ENCODE results near the gene LILRA2. TPM values are rescaled to one million over a fixed set of nuclear protein-coding genes. Genes with fewer than 3 reads are reported as not detected.
"Not testable (repeated sequence)": the region's sequence is repeated elsewhere in the genome, so short reads cannot be mapped to it uniquely, and the experiment has no call there.

Gene LILRA2
- total and polyA plus RNA-seq, 3 donors from 2014 or later = 0.47 to 2.6 (median 0.87) TPM

DNA sequence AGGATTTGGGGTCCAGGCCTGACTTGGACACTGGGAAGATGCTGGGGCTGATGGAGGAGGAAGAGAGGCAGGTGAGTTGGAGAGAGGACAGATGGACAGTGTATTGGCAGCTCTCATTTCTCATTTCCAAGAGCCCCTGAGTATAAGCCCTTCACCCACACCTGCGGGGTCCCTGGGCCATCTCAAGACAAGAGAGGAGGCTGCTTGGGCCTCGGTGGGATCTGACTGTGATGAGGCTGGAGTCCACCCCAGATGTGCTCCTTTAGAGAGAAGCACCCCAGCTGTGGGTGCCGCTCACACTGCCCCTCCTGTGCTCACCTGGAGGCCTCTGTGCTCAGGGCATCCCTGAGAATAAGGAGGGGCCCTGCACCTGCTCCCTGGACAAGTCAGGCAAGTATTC is 3.7 kb downstream of the LILRA2 start:
- 79 to 81% methylated on average over 3 of the region's 3 CpGs for WGBS, 2 donors
- no peak overlapping the region for H3K27ac ChIP-seq
- no peaks in the 10 kb centered on the region for H3K36me3 ChIP-seq (ENCODE audit: low read depth, missing control alignments)
- no peaks in the 10 kb centered on the region for H3K27me3 ChIP-seq
- no peaks in the 10 kb centered on the region for H3K9me3 ChIP-seq
- intact Hi-C loops (cut with DNase I; ENCODE audit: low total_unique reads) = no loop called here
- TF ChIP-seq POLR2A (IDR thresholded peaks at IDR 0.05) = no peak
- TF ChIP-seq, protein P1, sequence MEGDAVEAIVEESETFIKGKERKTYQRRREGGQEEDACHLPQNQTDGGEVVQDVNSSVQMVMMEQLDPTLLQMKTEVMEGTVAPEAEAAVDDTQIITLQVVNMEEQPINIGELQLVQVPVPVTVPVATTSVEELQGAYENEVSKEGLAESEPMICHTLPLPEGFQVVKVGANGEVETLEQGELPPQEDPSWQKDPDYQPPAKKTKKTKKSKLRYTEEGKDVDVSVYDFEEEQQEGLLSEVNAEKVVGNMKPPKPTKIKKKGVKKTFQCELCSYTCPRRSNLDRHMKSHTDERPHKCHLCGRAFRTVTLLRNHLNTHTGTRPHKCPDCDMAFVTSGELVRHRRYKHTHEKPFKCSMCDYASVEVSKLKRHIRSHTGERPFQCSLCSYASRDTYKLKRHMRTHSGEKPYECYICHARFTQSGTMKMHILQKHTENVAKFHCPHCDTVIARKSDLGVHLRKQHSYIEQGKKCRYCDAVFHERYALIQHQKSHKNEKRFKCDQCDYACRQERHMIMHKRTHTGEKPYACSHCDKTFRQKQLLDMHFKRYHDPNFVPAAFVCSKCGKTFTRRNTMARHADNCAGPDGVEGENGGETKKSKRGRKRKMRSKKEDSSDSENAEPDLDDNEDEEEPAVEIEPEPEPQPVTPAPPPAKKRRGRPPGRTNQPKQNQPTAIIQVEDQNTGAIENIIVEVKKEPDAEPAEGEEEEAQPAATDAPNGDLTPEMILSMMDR (IDR thresholded peaks at IDR 0.05) = no peak
- DNase-seq = no peak
- no peak overlapping the region for H3K4me3 ChIP-seq
- no peaks in the 10 kb centered on the region for H3K4me1 ChIP-seq

DNA sequence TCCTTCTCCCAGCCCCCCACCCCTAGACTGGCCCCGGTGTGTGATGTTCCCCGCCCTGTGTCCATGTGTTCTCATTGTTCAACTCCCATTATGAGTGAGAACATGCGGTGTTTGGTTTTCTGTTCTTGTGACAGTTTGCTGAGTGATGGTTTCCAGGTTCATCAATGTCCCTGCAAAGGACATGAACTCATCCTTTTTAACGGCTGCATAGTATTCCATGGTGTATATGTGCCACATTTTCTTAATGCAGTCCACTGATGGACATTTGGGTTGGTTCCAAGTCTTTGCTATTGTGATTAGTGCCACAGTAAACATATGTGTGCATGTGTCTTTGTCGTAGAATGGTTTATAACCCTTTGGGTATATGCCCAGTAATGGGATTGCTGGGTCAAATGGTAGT is 4.7 kb downstream of the LILRA2 start:
- H3K27ac ChIP-seq; DNase-seq; H3K4me3 ChIP-seq; H3K36me3 ChIP-seq (ENCODE audit: low read depth, missing control alignments); intact Hi-C loops (cut with DNase I; ENCODE audit: low total_unique reads); H3K4me1 ChIP-seq; H3K9me3 ChIP-seq; H3K27me3 ChIP-seq: not testable (repeated sequence)
- 91% methylated on average over 5 of the region's 5 CpGs for WGBS, 2 donors

DNA sequence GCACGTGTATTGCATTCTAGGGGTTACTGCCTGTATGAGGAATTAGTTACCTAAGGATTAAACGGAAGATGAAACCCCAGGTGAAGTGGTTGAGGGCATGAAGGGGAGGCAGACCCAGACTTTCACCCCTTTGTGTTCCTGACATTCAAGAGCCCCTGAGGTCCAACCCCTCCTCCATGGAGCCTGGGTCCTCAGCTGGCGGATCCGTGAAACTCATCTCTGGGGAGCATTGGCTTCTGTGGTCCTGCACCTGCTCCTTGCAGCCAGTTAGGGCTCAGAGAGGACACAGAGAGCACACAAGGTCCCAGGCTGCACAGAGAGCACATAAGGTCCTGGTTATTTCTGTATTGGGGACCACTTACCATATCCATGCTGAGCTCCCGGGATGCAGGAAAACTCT is 12.8 kb downstream of the LILRA2 start:
- no peak overlapping the region for H3K4me3 ChIP-seq
- intact Hi-C loops (cut with DNase I; ENCODE audit: low total_unique reads) = no loop called here
- H3K9me3 ChIP-seq = no peaks in the 10 kb centered on the region
- no peaks in the 10 kb centered on the region for H3K36me3 ChIP-seq (ENCODE audit: low read depth, missing control alignments)
- H3K4me1 ChIP-seq = no peaks in the 10 kb centered on the region
- no peak overlapping the region for H3K27ac ChIP-seq
- 59 to 78% methylated on average over 5 of the region's 5 CpGs for WGBS, 2 donors
- H3K27me3 ChIP-seq = no peaks in the 10 kb centered on the region
- no peak for TF ChIP-seq POLR2A (IDR thresholded peaks at IDR 0.05)
- TF ChIP-seq, protein P1 (IDR thresholded peaks at IDR 0.05) = no peak
- no peak for DNase-seq

DNA sequence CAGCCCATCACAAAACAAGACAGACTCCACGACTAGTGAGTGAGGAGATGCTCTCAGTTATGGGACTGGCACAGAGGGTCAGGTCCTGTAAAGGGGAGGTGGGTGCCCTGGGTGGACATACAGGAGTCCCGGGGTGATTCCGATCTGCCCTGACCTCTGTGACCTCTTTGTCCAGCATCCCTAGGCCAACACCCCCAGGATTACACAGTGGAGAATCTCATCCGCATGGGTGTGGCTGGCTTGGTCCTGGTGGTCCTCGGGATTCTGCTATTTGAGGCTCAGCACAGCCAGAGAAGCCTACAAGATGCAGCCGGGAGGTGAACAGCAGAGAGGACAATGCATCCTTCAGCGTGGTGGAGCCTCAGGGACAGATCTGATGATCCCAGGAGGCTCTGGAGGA is 13.4 kb downstream of the LILRA2 start:
- Histone ChIP-seq H3K27ac (no peak overlapping the region), H3K4me1 (no peaks in the 10 kb centered on the region), H3K27me3 (no peaks in the 10 kb centered on the region), H3K36me3 (ENCODE audit: low read depth, missing control alignments) (no peaks in the 10 kb centered on the region), H3K4me3 (no peak overlapping the region), H3K9me3 (no peaks in the 10 kb centered on the region)
- intact Hi-C loops (cut with DNase I; ENCODE audit: low total_unique reads) = no loop called here
- no peak for TF ChIP-seq POLR2A (IDR thresholded peaks at IDR 0.05)
- TF ChIP-seq, protein P1 (IDR thresholded peaks at IDR 0.05) = no peak
- 63% methylated on average over 4 to 7 of the region's 7 CpGs for WGBS, 2 donors
- DNase-seq = no peak

DNA sequence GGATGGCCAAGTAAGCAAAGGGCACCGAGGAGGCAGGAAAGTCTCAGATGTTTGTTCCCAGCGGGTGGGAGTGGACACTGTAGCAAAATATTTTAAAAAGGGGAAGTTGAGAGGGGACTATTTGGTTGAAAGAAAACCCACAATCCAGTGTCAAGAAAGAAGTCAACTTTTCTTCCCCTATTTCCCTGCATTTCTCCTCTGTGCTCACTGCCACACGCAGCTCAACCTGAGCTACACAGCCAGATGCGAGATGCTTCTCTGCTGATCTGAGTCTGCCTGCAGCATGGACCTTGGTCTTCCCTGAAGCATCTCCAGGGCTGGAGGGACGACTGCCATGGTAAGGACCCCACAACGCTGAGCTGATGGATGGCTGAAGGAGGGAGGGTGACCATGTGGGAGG is 19.9 kb downstream of the LILRA2 start, which contains the start of gene LILRA1:
Gene LILRA1 (plus strand): TSS at position 188 of the 400 bp plus-strand sequence. CDS start 613 bp downstream, outside the sequence.
- DNase-seq; H3K4me1 ChIP-seq; intact Hi-C loops (cut with DNase I; ENCODE audit: low total_unique reads); H3K27me3 ChIP-seq; H3K27ac ChIP-seq; H3K36me3 ChIP-seq (ENCODE audit: low read depth, missing control alignments); H3K9me3 ChIP-seq; H3K4me3 ChIP-seq: not testable (repeated sequence)
- WGBS, 2 donors = 67 to 82% methylated on average over 6 of the region's 6 CpGs

DNA sequence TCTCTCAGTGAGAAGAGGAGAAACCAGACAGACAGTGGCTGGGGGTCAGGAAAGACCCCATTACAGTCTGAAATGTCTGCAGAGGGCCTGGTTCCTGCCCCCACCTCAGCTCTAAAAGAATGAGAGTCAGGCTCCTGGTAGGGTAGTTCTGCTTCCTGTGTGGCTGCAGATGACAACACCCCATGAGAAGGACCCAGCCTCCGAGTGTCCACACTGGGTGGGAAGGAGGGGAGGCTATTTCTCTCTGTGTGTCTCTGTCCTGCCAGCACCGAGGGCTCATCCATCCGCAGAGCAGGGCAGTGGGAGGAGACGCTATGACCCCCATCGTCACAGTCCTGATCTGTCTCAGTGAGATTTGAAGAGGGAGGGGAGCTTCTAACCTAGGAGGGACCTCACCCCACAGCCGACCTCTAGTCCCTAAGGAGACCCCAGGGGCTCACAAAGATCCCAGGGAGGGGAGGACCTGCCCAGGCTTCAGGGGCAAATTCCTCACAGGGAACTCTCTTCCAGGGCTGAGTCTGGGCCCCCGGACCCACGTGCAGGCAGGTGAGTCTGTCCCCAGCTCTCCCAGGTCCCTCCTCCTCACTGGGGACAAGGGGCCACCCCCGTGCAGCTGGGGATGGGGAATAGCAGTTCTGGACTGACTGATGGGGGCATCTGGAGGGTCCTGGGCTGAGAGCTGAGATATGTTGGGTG is 20.5 kb downstream of the LILRA2 start:
- H3K27ac ChIP-seq; H3K27me3 ChIP-seq; H3K4me1 ChIP-seq; H3K4me3 ChIP-seq; intact Hi-C loops (cut with DNase I; ENCODE audit: low total_unique reads); DNase-seq; H3K9me3 ChIP-seq; H3K36me3 ChIP-seq (ENCODE audit: low read depth, missing control alignments): not testable (repeated sequence)
- WGBS, 2 donors = 70 to 91% methylated on average over 4 to 5 of the region's 9 CpGs
